GM19324 (cell line): ENCODE results near the gene GFI1.
A peak's percentile ranks its signal among the peaks of the same experiment; 100 is the strongest.
"Not testable (repeated sequence)": the region's sequence is repeated elsewhere in the genome, so short reads cannot be mapped to it uniquely, and the experiment has no call there.

Experiments used
- ATAC-seq: cut with Tn5 transposase; IDR thresholded peaks from one replicate; pipeline ENCODE4 v1.9.1; 2021; ENCODE audit warnings: mild to moderate bottlenecking, moderate library complexity; ENCODE audit not compliant: unreplicated experiment, low FRiP score

Gene GFI1

GRCh38 chr1:92486251-92487077 lies at the start of gene GFI1:
Gene GFI1, minus strand, starts transcription at chr1:92486925. Its CDS starts 3,438 bp downstream, at chr1:92483487.
- peak; percentile 30 for ATAC-seq

- not testable (repeated sequence) for ATAC-seq
Measured at GRCh38 chr1:92532371-92532770, 45.6 kb upstream of the GFI1 start.

GRCh38 chr1:92531939-92532338 lies 45.2 kb upstream of the GFI1 start:
- not testable (repeated sequence) for ATAC-seq

GRCh38 chr1:92527670-92528069 lies 40.9 kb upstream of the GFI1 start:
- no peak for ATAC-seq

- not testable (repeated sequence) for ATAC-seq
Measured at GRCh38 chr1:92524944-92525590, 38.3 kb upstream of the GFI1 start.

- no peak for ATAC-seq
Measured at GRCh38 chr1:92519043-92519442, 32.3 kb upstream of the GFI1 start.

- no peak for ATAC-seq
Measured at GRCh38 chr1:92516574-92516973, 29.8 kb upstream of the GFI1 start.

- no peak for ATAC-seq
Measured at GRCh38 chr1:92515796-92516201, 29.1 kb upstream of the GFI1 start.

GRCh38 chr1:92511541-92511940 lies 24.8 kb upstream of the GFI1 start:
- ATAC-seq: peak; percentile 43

- no peak for ATAC-seq
Measured at GRCh38 chr1:92509619-92510018, 22.9 kb upstream of the GFI1 start.

GRCh38 chr1:92505015-92505692 lies 18.4 kb upstream of the GFI1 start:
- ATAC-seq: no peak

GRCh38 chr1:92504291-92505014 lies 17.7 kb upstream of the GFI1 start:
- ATAC-seq: no peak

GRCh38 chr1:92503926-92504285 lies 17.2 kb upstream of the GFI1 start:
- no peak for ATAC-seq

GRCh38 chr1:92503043-92503925 lies 16.6 kb upstream of the GFI1 start:
- ATAC-seq: no peak

GRCh38 chr1:92502247-92502646 lies 15.5 kb upstream of the GFI1 start:
- peak; percentile 77 for ATAC-seq

- ATAC-seq: no peak
Measured at GRCh38 chr1:92500552-92500951, 13.8 kb upstream of the GFI1 start.

- no peak for ATAC-seq
Measured at GRCh38 chr1:92495392-92496063, 8.8 kb upstream of the GFI1 start.

GRCh38 chr1:92494485-92495141 lies 7.9 kb upstream of the GFI1 start:
- no peak for ATAC-seq

GRCh38 chr1:92493139-92493538 lies 6.4 kb upstream of the GFI1 start:
- ATAC-seq: no peak
